Muscle of arm (tissue), 12 donors: ENCODE measurements around the gene THADA. TPM values are rescaled to one million over a fixed set of nuclear protein-coding genes. Genes with fewer than 3 reads are reported as not detected.

Experiments used
- DNase-seq: peaks from one replicate; pipeline ENCODE4 v3.0.0-alpha.2; 2013
- polyA plus RNA-seq, 12 donors: library from polyadenylated mRNA; unstranded; fragments of 120-200 nt; gene quantifications; one replicate each; pipeline ENCODE4 v1.2.1, GENCODE V29; 2013; ENCODE audit not compliant: insufficient read length in 12 of 12

Gene THADA
- polyA plus RNA-seq, 12 donors, result 15.4 to 40.4 (median 21.8) TPM; not detected in 1

- no peak for DNase-seq
Measured at GRCh38 chr2:43513216-43513615, 82.6 kb downstream of the THADA start.

- no peak for DNase-seq
Measured at GRCh38 chr2:43511199-43511598, 84.6 kb downstream of the THADA start.

GRCh38 chr2:43509886-43510285 is 86.0 kb downstream of the THADA start:
- no peak for DNase-seq

GRCh38 chr2:43508209-43508608 is 87.6 kb downstream of the THADA start:
- DNase-seq, result no peak

GRCh38 chr2:43507137-43507536 is 88.7 kb downstream of the THADA start:
- no peak for DNase-seq

- DNase-seq, result no peak
Measured at GRCh38 chr2:43495727-43496126, 100.1 kb downstream of the THADA start.

GRCh38 chr2:43493954-43494353 is 101.9 kb downstream of the THADA start:
- DNase-seq, result no peak

- DNase-seq, result no peak
Measured at GRCh38 chr2:43491065-43491639, 104.7 kb downstream of the THADA start.

GRCh38 chr2:43490252-43490786 is 105.5 kb downstream of the THADA start:
- DNase-seq, result no peak

GRCh38 chr2:43488737-43489136 is 107.1 kb downstream of the THADA start:
- DNase-seq, result no peak

GRCh38 chr2:43486603-43487002 is 109.2 kb downstream of the THADA start:
- DNase-seq, result no peak

- DNase-seq, result peak; percentile 85
Measured at GRCh38 chr2:43484323-43484930, 111.4 kb downstream of the THADA start.

- no peak for DNase-seq
Measured at GRCh38 chr2:43482961-43483360, 112.9 kb downstream of the THADA start.

- DNase-seq, result no peak
Measured at GRCh38 chr2:43481927-43482542, 113.8 kb downstream of the THADA start.

GRCh38 chr2:43480874-43481273 is 115.0 kb downstream of the THADA start:
- no peak for DNase-seq

- DNase-seq, result no peak
Measured at GRCh38 chr2:43478412-43479086, 117.3 kb downstream of the THADA start.

- DNase-seq, result no peak
Measured at GRCh38 chr2:43475922-43476321, 119.9 kb downstream of the THADA start.

GRCh38 chr2:43475137-43475846 is 120.5 kb downstream of the THADA start:
- no peak for DNase-seq

- no peak for DNase-seq
Measured at GRCh38 chr2:43474273-43474672, 121.6 kb downstream of the THADA start.

- DNase-seq, result no peak
Measured at GRCh38 chr2:43473767-43474166, 122.1 kb downstream of the THADA start.

GRCh38 chr2:43472527-43473194 is 123.2 kb downstream of the THADA start:
- DNase-seq, result no peak
